ENCODE results near the gene ITGA1.

DNA sequence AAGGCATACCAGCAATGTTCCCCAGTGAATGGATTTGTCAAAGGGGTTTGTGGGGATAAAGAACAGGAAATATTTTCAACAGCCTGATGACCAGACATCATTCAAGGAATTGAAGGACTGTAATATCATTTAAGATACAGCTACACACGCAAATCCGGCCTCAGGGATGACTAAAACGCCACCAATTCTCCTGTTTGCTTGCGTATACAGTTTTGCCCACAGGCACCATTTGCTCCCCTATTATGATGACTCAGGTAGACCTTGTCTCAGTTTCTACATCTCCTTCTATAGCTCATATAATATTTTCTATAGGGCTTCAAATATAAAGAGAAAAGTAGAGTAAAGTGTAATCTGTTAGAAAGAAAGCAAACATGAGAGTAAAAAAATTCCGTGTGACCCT is 29.7 kb upstream of the ITGA1 start:
- TF ChIP-seq POLR2AphosphoS5 (IDR thresholded peaks at IDR 0.05; ENCODE audit: insufficient read depth in 1 of 2, low read depth in 1 of 2), result no peak
- TF ChIP-seq, protein P1, sequence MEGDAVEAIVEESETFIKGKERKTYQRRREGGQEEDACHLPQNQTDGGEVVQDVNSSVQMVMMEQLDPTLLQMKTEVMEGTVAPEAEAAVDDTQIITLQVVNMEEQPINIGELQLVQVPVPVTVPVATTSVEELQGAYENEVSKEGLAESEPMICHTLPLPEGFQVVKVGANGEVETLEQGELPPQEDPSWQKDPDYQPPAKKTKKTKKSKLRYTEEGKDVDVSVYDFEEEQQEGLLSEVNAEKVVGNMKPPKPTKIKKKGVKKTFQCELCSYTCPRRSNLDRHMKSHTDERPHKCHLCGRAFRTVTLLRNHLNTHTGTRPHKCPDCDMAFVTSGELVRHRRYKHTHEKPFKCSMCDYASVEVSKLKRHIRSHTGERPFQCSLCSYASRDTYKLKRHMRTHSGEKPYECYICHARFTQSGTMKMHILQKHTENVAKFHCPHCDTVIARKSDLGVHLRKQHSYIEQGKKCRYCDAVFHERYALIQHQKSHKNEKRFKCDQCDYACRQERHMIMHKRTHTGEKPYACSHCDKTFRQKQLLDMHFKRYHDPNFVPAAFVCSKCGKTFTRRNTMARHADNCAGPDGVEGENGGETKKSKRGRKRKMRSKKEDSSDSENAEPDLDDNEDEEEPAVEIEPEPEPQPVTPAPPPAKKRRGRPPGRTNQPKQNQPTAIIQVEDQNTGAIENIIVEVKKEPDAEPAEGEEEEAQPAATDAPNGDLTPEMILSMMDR (IDR thresholded peaks at IDR 0.05), result no peak
- no peak for TF ChIP-seq POLR2A (IDR thresholded peaks at IDR 0.05)

Data from vagina (tissue), 2 donors.